IPS-18c (cell line): ENCODE results near the gene EXOSC2.

Source experiments
- H3K4me3 ChIP-seq: 2 replicates; pipeline ENCODE4 v1.7.0; 2013; ENCODE audit warnings: low read depth, mild to moderate bottlenecking, low read length, moderate library complexity; ENCODE audit not compliant: insufficient read depth
- H3K9me3 ChIP-seq: one replicate; pipeline ENCODE4 v1.6.1; 2013; ENCODE audit warnings: mild to moderate bottlenecking, low read length, moderate library complexity; ENCODE audit not compliant: control insufficient read depth, insufficient read depth

Gene EXOSC2, protein sequence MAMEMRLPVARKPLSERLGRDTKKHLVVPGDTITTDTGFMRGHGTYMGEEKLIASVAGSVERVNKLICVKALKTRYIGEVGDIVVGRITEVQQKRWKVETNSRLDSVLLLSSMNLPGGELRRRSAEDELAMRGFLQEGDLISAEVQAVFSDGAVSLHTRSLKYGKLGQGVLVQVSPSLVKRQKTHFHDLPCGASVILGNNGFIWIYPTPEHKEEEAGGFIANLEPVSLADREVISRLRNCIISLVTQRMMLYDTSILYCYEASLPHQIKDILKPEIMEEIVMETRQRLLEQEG

GRCh38 chr9:130693426-130694191 is at the start of gene EXOSC2:
Gene EXOSC2 (plus strand): TSS chr9:130693780. CDS start chr9:130693792, 12 bp downstream.
- peaks cover 2% of the 10 kb centered on the region for H3K9me3 ChIP-seq
- peak within 1 kb of the TSS; percentile 79 for H3K4me3 ChIP-seq

GRCh38 chr9:130651221-130651620 is 42.4 kb upstream of the EXOSC2 start:
- H3K9me3 ChIP-seq = no peaks in the 10 kb centered on the region
- no peak overlapping the region for H3K4me3 ChIP-seq

- H3K9me3 ChIP-seq = no peaks in the 10 kb centered on the region
Measured at GRCh38 chr9:130651752-130652151, 41.8 kb upstream of the EXOSC2 start.

DNA sequence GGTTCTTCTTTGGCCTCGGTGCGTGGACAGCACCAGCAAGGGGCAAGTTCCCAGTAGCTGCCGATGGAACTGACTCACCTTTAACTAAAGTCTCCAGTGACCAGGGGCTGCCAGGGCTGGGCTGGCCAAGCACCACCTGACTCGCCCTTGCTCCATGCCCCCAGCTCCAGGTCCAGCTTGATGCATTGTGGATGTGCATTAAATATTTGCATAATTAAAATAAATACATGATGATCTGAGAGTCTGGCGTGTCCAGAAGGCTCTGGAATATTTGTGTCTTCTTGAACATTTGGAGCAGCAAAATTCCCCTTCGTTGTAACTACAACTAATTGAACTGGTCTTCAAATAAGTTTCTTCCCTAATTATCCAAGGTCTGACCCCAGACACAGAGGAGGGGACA is 38.7 kb upstream of the EXOSC2 start:
- H3K9me3 ChIP-seq = no peaks in the 10 kb centered on the region
- H3K4me3 ChIP-seq = no peak overlapping the region

More at GRCh38 chr9:130651752-130652151, 41.8 kb upstream of the EXOSC2 start:
- no peak overlapping the region for H3K4me3 ChIP-seq

- peak overlapping the region; percentile 20; the same call in 1 of the 2 replicates for H3K4me3 ChIP-seq
- H3K9me3 ChIP-seq = no peaks in the 10 kb centered on the region
Measured at GRCh38 chr9:130658893-130659698, 34.5 kb upstream of the EXOSC2 start.

DNA sequence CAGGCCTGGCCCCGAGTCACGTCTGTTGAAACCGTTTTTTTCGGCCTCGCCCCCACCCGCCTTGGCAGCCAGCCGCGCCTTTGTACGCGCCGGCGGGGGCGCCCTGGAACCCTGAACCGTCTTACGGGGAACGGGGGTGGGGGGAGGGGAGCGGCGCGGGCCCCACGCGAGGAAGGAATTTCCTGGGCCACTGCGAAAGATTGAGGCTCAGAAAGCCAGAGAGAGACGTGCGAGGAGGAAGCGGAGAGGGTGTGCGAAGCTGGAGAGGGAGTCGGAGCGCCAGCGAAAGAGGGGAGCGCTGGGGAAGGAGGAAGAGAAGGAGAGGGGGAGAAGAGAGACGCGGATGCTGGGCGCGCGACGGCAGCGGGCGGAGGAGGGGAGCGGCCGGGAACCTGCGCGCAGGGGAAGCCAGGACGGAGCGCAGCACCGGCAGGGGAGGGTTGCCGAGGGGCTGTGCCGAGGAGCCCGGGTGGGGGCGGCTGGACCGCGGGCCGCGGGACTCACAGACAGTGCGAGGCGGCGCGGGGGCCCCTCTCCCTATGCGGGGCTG is 33.8 kb upstream of the EXOSC2 start:
- H3K9me3 ChIP-seq = no peaks in the 10 kb centered on the region
- peak overlapping the region; percentile 36; the same call in 1 of the 2 replicates for H3K4me3 ChIP-seq

GRCh38 chr9:130660326-130660682 is 33.3 kb upstream of the EXOSC2 start:
- no peaks in the 10 kb centered on the region for H3K9me3 ChIP-seq
- peak overlapping the region; percentile 36; the same call in 1 of the 2 replicates for H3K4me3 ChIP-seq

DNA sequence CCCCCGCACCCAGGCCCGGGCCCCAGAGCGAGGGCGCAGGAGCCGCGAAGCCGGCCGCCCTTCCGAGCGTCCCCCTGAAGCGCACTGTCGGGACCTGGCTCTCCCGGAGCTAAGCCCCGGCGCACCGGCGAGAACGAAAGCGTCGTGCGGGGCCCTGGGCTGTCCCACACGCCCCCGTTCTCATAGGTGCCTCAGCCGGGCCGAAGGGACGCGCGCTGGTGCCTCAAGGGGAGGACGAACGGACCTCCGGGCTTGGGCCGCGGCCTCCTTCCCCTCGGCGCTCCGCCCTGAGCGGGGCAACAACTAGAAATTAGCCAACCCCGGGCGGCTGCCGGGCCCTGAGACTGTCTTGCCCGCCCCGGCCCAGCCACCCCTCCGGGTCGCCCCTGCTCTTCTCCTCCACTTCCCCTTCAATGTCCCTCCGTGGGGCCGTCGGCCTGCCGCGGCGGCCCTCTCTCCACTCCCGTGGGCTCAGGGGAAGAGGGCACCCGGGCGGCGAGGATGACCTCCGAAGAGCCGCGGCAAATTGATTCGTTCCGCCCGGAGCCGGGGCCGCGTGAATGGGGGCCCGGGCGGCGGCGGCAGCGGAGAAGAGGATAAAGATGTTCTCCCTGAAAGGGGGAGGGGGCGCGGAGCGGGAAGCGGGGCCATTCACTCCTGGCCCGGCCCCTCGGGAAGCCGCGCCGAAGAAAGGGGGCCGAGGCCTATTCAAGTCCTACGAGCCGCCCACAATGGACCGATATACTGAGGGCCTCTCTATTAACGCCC is 32.7 kb upstream of the EXOSC2 start:
- peak overlapping the region; percentile 36; the same call in 1 of the 2 replicates for H3K4me3 ChIP-seq
- no peaks in the 10 kb centered on the region for H3K9me3 ChIP-seq

DNA sequence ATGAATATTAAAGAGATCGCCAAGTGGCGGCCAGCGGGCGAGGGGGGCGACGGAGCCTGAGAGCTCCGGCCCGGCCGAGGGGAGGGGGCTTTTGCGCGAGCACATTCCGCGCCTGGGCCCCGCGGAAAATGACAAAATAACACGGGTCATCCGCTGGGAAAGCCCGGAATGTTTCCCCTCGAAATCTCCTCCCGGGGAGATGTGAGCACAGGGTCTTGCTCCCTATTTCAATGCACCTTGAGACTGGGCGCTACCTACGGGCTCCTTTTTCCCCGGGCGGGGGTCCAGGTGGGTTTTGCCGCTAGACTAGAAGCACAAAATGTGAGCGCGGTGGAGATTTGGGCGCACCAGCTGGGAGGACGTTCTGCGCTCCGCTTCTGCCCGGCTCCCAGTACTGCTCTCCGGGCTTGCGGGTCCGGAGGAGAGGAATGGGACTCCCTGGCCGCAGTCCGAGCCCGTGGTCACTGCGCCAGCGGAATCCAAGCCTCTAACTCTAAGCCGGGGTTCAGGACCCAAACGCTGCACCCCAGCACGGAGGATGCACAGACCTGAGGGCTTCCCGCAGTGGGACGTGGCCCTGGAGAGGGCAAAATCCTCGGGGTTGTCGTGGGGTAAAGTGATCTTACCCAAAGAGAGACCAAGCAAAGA is 32.0 kb upstream of the EXOSC2 start:
- Histone ChIP-seq H3K9me3 (peaks cover 2% of the 10 kb centered on the region), H3K4me3 (peak overlapping the region; percentile 36; the same call in 1 of the 2 replicates)

- Histone ChIP-seq H3K4me3 (peak overlapping the region; percentile 4; the same call in 1 of the 2 replicates), H3K9me3 (peaks cover 2% of the 10 kb centered on the region)
Measured at GRCh38 chr9:130662099-130662969, 31.2 kb upstream of the EXOSC2 start.

DNA sequence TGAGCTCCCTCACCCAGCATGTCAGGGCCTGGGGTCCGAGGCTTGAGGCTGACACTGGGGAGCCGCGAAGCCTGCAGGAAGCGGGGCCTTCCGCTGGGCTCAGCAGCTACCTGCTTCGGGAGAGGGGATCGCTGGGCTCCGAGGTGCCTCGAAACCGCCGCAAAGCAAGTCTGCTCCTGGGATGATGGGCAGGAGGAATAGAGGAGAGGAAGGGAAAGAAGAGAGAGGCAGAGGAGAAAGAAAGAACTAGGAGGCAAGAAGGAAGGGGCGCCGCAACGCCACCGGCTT is 30.7 kb upstream of the EXOSC2 start:
- H3K9me3 ChIP-seq = peaks cover 3% of the 10 kb centered on the region
- H3K4me3 ChIP-seq = no peak overlapping the region; the same call in 1 of the 2 replicates

DNA sequence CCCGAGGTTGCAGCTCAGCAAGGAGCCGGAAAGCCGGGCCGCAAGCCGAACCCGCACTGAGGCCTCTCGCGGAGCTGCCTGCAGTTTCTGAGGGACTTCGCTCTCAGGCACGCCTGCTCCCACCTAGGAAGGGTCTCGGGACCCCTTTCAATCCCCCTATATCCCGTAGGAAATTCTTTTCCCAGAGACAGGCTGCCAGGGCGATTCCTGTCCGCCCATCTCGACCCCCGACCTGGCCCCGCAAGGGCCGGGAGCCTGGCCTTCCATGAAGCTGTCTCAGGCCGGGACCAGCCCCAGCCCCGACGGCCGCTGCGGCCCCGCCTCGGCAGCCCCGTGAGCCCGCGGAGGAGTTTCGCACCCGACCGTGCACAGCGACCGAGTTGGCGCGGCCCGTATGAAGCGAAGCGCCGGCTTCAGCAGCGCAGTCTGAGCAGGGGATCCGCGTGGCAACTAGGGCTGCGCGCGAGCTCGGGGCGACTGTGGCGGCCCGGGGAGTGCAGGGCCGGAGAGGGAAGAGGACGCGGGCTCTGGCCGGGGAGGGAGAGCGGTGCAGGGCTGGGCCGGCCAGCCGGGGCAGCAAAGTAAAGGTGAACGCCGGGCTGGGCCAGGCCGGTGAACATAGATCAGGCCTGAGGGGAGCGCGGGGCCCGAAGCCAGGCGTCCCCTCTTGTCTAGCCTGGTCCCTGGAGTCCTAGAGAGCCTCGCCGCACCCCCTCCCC is 30.2 kb upstream of the EXOSC2 start:
- H3K9me3 ChIP-seq = peaks cover 4% of the 10 kb centered on the region
- peak overlapping the region; percentile 29 for H3K4me3 ChIP-seq

GRCh38 chr9:130663977-130664250 is 29.7 kb upstream of the EXOSC2 start:
- Histone ChIP-seq H3K4me3 (peak overlapping the region; percentile 29; the same call in 1 of the 2 replicates), H3K9me3 (peaks cover 4% of the 10 kb centered on the region)

- H3K4me3 ChIP-seq = peak within 1 kb of the TSS; percentile 40
Measured at GRCh38 chr9:130664251-130665028, 29.1 kb upstream of the EXOSC2 start, which contains the start of gene PRDM12. Gene PRDM12 (plus strand): TSS chr9:130664594. CDS start chr9:130664654, 60 bp downstream.

More at GRCh38 chr9:130664251-130665028, 29.1 kb upstream of the EXOSC2 start, which contains the start of gene PRDM12:
- peaks cover 4% of the 10 kb centered on the region for H3K9me3 ChIP-seq
